A673 (cell line): Measurements from ENCODE around the gene NRXN3. TPM values are rescaled to one million over a fixed set of nuclear protein-coding genes. Genes with fewer than 3 reads are reported as not detected.
A peak's percentile ranks its signal among the peaks of the same experiment; 100 is the strongest.

ENCODE experiments used
- BruUV-seq: library from RNA; stranded (reverse); fragments of 400-500 nt; replicated peaks from 2 replicates; lab custom pipeline; 2021; lab: Mats Ljungman, UMichigan
- CTCF ChIA-PET: fragments of 300-600 bp; sonication (Branson Sonifier 250); formaldehyde crosslinking; loops from one replicate; lab custom pipeline; 2022; ENCODE audit warnings: antibody characterized with exemption; lab: Charles Lee
- POLR2A ChIA-PET: fragments of 300-600 bp; sonication (Branson Sonifier 250); formaldehyde crosslinking; loops from one replicate; lab custom pipeline; 2022; ENCODE audit warnings: antibody characterized with exemption; ENCODE audit not compliant: low non-redundant PET; lab: Charles Lee
- DNase-seq: peaks from one replicate; pipeline ENCODE4 v3.0.0-alpha.2; 2015; ENCODE audit warnings: low spot score
- H3K27ac ChIP-seq: fragments of 200-600 bp; sonication (generic); 2 replicates; pipeline ENCODE4 v1.5.1; 2016; ENCODE audit warnings: mixed run types, low read depth, mild to moderate bottlenecking, mixed read lengths, antibody characterized with exemption, low read length; ENCODE audit not compliant: poor library complexity, severe bottlenecking
- H3K27me3 ChIP-seq: fragments of 200-600 bp; sonication (generic); replicated peaks from 2 replicates; pipeline ENCODE4 v1.6.1; 2017; ENCODE audit warnings: mixed run types, low read depth, mild to moderate bottlenecking, mixed read lengths, antibody characterized with exemption, low read length; ENCODE audit not compliant: insufficient read depth, poor library complexity
- H3K36me3 ChIP-seq: fragments of 200-600 bp; sonication (generic); 2 replicates; pipeline ENCODE4 v1.6.1; 2016; ENCODE audit warnings: mixed run types, mild to moderate bottlenecking, mixed read lengths, antibody characterized with exemption, low read length; ENCODE audit not compliant: insufficient read depth, poor library complexity, severe bottlenecking
- H3K4me1 ChIP-seq: fragments of 200-600 bp; sonication (generic); 2 replicates; pipeline ENCODE4 v1.6.1; 2017; ENCODE audit warnings: mixed run types, mild to moderate bottlenecking, mixed read lengths, antibody characterized with exemption, low read length; ENCODE audit not compliant: insufficient read depth, poor library complexity, severe bottlenecking
- H3K4me3 ChIP-seq: fragments of 200-600 bp; sonication (generic); 2 replicates; pipeline ENCODE4 v1.5.1; 2016; ENCODE audit warnings: low read depth, mixed run types, mild to moderate bottlenecking, mixed read lengths, low read length; ENCODE audit not compliant: poor library complexity, severe bottlenecking
- H3K9me3 ChIP-seq: fragments of 200-600 bp; sonication (generic); 2 replicates; pipeline ENCODE4 v1.6.1; 2016; ENCODE audit warnings: mixed run types, low read depth, mild to moderate bottlenecking, mixed read lengths, antibody characterized with exemption, low read length; ENCODE audit not compliant: poor library complexity, severe bottlenecking
- EZH2 ChIP-seq: fragments of 200-600 bp; sonication (generic); IDR thresholded peaks from 2 replicates; pipeline ENCODE4 v1.6.1; 2017; ENCODE audit warnings: borderline replicate concordance, low read depth, mild to moderate bottlenecking, mixed read lengths, antibody characterized with exemption, low read length; ENCODE audit not compliant: poor library complexity, severe bottlenecking
- intact Hi-C: fragments of 100-400 bp; cut with micrococcal nuclease; formaldehyde crosslinking; loops from one replicate; pipeline ENCODE4 v1.10.0; 2022; ENCODE audit not compliant: unreplicated experiment
- total RNA-seq: library from RNA; stranded (reverse); gene quantifications from 2 replicates; pipeline ENCODE4 v1.2.3, GENCODE V29; 2021
- TF ChIP-seq, protein P1 (sequence below): fragments of 300-800, 200-600 bp; sonication (generic); conservative IDR thresholded peaks from 2 replicates; pipeline ENCODE4 v1.5.1; 2017; ENCODE audit warnings: low read depth, mild to moderate bottlenecking, antibody characterized with exemption, low read length, moderate library complexity, mixed read lengths

NRXN3 gene
- total RNA-seq, 1 experiment from 2014 or later = 0.21 TPM

DNA sequence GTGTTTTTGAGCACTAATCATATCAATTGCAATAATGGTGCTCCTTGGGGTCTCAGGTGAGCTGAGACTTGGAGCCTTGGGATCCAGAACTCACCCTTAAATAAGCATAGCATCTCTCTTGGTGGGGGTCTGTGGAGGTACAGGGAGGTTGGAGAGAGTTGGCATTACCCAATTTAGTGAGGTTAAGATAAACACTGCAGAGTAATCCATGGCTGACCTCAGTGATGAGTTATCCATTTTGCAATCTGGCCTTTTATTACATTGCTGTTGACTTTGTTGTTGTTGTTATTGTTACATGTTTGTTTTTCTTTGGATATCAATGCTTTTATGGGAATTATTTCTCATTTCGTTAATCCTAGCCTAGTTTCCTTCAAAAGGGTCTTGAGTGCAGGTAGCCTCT is 373.3 kb downstream of the NRXN3 start:
- TF ChIP-seq, protein P1, sequence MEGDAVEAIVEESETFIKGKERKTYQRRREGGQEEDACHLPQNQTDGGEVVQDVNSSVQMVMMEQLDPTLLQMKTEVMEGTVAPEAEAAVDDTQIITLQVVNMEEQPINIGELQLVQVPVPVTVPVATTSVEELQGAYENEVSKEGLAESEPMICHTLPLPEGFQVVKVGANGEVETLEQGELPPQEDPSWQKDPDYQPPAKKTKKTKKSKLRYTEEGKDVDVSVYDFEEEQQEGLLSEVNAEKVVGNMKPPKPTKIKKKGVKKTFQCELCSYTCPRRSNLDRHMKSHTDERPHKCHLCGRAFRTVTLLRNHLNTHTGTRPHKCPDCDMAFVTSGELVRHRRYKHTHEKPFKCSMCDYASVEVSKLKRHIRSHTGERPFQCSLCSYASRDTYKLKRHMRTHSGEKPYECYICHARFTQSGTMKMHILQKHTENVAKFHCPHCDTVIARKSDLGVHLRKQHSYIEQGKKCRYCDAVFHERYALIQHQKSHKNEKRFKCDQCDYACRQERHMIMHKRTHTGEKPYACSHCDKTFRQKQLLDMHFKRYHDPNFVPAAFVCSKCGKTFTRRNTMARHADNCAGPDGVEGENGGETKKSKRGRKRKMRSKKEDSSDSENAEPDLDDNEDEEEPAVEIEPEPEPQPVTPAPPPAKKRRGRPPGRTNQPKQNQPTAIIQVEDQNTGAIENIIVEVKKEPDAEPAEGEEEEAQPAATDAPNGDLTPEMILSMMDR = no peak
- no peak for TF ChIP-seq EZH2
- no TSS peak for BruUV-seq
- DNase-seq = no peak
- Histone ChIP-seq H3K27me3 (peaks cover 6% of the 10 kb centered on the region), H3K36me3 (no peaks in the 10 kb centered on the region), H3K4me3 (no peak overlapping the region), H3K4me1 (no peaks in the 10 kb centered on the region), H3K27ac (no peak overlapping the region), H3K9me3 (no peaks in the 10 kb centered on the region)
- intact Hi-C loops = no loop called here
- ChIA-PET CTCF (no interaction called here), POLR2A (no interaction called here)

DNA sequence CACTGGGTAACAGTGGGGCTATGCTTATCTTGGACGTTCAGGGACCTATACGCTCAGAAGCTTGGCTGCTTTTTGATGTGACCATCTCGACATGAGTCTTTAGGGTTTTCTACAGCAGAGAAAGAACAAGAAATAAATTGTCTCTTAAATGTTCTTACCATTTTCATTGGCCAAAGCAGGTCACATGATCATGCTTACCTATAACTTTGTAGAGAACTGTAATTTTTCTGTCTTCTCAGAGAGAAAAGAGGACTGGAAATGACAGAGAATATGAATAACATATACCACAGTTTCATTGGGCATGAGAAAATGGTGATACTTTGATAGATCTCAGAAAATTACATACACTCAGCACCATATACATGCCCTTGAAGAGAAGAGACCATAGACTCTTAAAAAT is 390.9 kb downstream of the NRXN3 start:
- no TSS peak for BruUV-seq
- ChIA-PET POLR2A (no interaction called here), CTCF (no interaction called here)
- H3K9me3 ChIP-seq = no peaks in the 10 kb centered on the region
- H3K27ac ChIP-seq = no peak overlapping the region
- H3K4me1 ChIP-seq = no peaks in the 10 kb centered on the region
- no peak for DNase-seq
- TF ChIP-seq, protein P1 = no peak
- no peak for TF ChIP-seq EZH2
- no peaks in the 10 kb centered on the region for H3K36me3 ChIP-seq
- peaks cover 2% of the 10 kb centered on the region for H3K27me3 ChIP-seq
- no peak overlapping the region for H3K4me3 ChIP-seq
- intact Hi-C loops = no loop called here

DNA sequence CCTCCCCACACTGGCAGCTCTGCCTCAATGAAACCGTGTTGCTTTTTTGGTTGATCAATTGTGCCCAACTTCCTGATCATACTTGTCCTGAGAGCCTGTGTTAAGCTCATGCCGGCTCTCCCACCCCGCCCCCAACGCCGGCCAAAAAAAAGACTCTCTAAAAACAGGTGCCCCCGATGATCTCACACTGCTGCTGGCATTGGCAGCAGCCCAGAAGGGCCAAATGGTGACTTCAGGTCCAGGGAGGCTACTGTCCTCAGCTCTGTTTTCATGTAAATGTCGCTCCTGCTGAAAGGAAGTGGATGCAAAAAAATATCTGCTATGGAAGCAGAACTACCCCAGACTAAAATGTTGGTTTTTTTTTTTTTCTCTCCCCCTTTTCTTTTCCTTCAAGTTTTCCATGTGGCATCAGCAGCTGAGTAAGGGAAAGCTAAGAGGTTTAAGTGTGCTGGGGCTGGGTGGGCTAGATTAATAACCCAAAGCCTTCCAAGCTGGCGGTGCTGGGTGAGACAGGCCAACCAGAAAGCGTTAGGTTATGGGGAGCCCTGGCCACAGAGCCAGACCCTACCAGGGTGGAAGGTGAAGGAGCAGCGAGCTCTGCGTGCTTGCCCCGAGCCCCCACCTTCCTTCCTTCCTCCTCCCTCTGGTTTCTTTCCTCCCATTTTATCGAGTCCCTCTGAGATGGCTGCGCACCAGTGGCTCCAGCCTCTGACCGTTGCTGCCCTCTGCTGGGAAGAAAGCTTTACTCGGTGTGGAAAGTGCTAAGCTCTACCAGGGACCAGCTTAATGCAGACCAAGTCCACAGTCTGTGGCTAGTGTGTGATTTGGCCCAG is 396.1 kb downstream of the NRXN3 start:
- Histone ChIP-seq H3K9me3 (no peaks in the 10 kb centered on the region), H3K27me3 (peaks cover 2% of the 10 kb centered on the region), H3K36me3 (no peaks in the 10 kb centered on the region), H3K4me1 (no peaks in the 10 kb centered on the region), H3K4me3 (no peak overlapping the region), H3K27ac (no peak overlapping the region)
- no TSS peak for BruUV-seq
- DNase-seq = peak; percentile 79
- TF ChIP-seq, protein P1 = peak; percentile 85
- no peak for TF ChIP-seq EZH2
- intact Hi-C loops = loop anchor here (1.0 to 5.0 kb wide), 3 partner anchors 118 to 704 kb away; no protein-coding TSS in a partner anchor
- ChIA-PET CTCF (interaction anchor here (0.6 to 1.9 kb wide), 11 partner anchors 12 to 703 kb away, joined by 3 to 20 read pairs (median 4); no protein-coding TSS in a partner anchor), POLR2A (interaction anchor here (0.5 kb wide), 1 partner anchor 58 kb away, joined by 3 read pairs; no protein-coding TSS in a partner anchor)
